SU-DHL-6 (cell line): ENCODE measurements around the gene ERC1.

Source experiments
- EZH2phosphoT487 ChIP-seq: fragments of 200-600 bp; sonication (generic), shearing (Covaris generic); conservative IDR thresholded peaks from 2 replicates; pipeline ENCODE4 v1.6.1; 2018; ENCODE audit warnings: mild to moderate bottlenecking, antibody characterized with exemption, low read length, moderate library complexity, mixed read lengths
- TF ChIP-seq, protein P1 (sequence below): fragments of 200-600 bp; sonication (generic); IDR thresholded peaks from one replicate; pipeline ENCODE4 v1.5.1; 2017; ENCODE audit warnings: antibody characterized with exemption, mild to moderate bottlenecking, low read length, moderate library complexity; ENCODE audit not compliant: insufficient read depth, poor library complexity, severe bottlenecking

GRCh38 chr12:1465990-1466389, 475.0 kb downstream of the ERC1 start:
- TF ChIP-seq, protein P1, sequence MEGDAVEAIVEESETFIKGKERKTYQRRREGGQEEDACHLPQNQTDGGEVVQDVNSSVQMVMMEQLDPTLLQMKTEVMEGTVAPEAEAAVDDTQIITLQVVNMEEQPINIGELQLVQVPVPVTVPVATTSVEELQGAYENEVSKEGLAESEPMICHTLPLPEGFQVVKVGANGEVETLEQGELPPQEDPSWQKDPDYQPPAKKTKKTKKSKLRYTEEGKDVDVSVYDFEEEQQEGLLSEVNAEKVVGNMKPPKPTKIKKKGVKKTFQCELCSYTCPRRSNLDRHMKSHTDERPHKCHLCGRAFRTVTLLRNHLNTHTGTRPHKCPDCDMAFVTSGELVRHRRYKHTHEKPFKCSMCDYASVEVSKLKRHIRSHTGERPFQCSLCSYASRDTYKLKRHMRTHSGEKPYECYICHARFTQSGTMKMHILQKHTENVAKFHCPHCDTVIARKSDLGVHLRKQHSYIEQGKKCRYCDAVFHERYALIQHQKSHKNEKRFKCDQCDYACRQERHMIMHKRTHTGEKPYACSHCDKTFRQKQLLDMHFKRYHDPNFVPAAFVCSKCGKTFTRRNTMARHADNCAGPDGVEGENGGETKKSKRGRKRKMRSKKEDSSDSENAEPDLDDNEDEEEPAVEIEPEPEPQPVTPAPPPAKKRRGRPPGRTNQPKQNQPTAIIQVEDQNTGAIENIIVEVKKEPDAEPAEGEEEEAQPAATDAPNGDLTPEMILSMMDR = no peak
- no peak for TF ChIP-seq EZH2phosphoT487
